HEK293 (cell line): ENCODE results near the gene GRIN2A.

ENCODE experiments used
- GFI1B ChIP-seq: fragments of 450-650 bp; formaldehyde crosslinking; IDR thresholded peaks from 2 replicates; pipeline ENCODE4 v1.5.1; 2016; ENCODE audit warnings: missing biosample characterization, missing genetic modification characterization
- HOXA7 ChIP-seq: sonication (generic); formaldehyde crosslinking; IDR thresholded peaks from 2 replicates; pipeline ENCODE4 v1.8.1; 2022; ENCODE audit warnings: missing genetic modification reagents, borderline replicate concordance
- MEIS1 ChIP-seq: sonication (generic); formaldehyde crosslinking; IDR thresholded peaks from 2 replicates; pipeline ENCODE4 v1.8.1; 2022; ENCODE audit warnings: missing genetic modification reagents, mild to moderate bottlenecking, borderline replicate concordance
- ZFP41 ChIP-seq: fragments of 450-650 bp; formaldehyde crosslinking; IDR thresholded peaks from 2 replicates; pipeline ENCODE4 v1.5.1; 2016; ENCODE audit warnings: missing biosample characterization, missing genetic modification characterization, borderline replicate concordance
- ZIC2 ChIP-seq: fragments of 450-650 bp; formaldehyde crosslinking; IDR thresholded peaks from 2 replicates; pipeline ENCODE4 v1.5.1; 2016; ENCODE audit warnings: missing biosample characterization, missing genetic modification characterization
- ZNF501 ChIP-seq: fragments of 450-650 bp; formaldehyde crosslinking; IDR thresholded peaks from 2 replicates; pipeline ENCODE4 v1.5.1; 2016; ENCODE audit warnings: missing biosample characterization, missing genetic modification characterization
- ZNF629 ChIP-seq: fragments of 450-650 bp; formaldehyde crosslinking; IDR thresholded peaks from 2 replicates; pipeline ENCODE4 v1.5.1; 2017; ENCODE audit warnings: missing biosample characterization, missing genetic modification characterization
- ZNF830 ChIP-seq: fragments of 450-650 bp; IDR thresholded peaks from 2 replicates; pipeline ENCODE4 v1.5.0; 2018; ENCODE audit warnings: missing biosample characterization, missing genetic modification characterization, low read depth, mild to moderate bottlenecking, moderate library complexity
- ZSCAN23 ChIP-seq: fragments of 450-650 bp; formaldehyde crosslinking; IDR thresholded peaks from 2 replicates; pipeline ENCODE4 v1.5.1; 2016; ENCODE audit warnings: missing biosample characterization, missing genetic modification characterization
- ZSCAN30 ChIP-seq: fragments of 450-650 bp; IDR thresholded peaks from 2 replicates; pipeline ENCODE4 v1.5.1; 2018; ENCODE audit warnings: missing biosample characterization, mild to moderate bottlenecking, missing genetic modification characterization, moderate library complexity
- TF ChIP-seq, protein P1 (sequence below): fragments of 450-650 bp; formaldehyde crosslinking; IDR thresholded peaks from 2 replicates; pipeline ENCODE4 v1.5.1; 2016; ENCODE audit warnings: missing biosample characterization, missing genetic modification characterization
- TF ChIP-seq, protein P2 (sequence below): fragments of 450-650 bp; formaldehyde crosslinking; IDR thresholded peaks from 2 replicates; pipeline ENCODE4 v1.5.1; 2016; ENCODE audit warnings: missing biosample characterization, missing genetic modification characterization
- TF ChIP-seq, protein P3 (sequence below): fragments of 450-650 bp; formaldehyde crosslinking; IDR thresholded peaks from 2 replicates; pipeline ENCODE4 v1.5.1; 2016; ENCODE audit warnings: missing biosample characterization, missing genetic modification characterization

DNA sequence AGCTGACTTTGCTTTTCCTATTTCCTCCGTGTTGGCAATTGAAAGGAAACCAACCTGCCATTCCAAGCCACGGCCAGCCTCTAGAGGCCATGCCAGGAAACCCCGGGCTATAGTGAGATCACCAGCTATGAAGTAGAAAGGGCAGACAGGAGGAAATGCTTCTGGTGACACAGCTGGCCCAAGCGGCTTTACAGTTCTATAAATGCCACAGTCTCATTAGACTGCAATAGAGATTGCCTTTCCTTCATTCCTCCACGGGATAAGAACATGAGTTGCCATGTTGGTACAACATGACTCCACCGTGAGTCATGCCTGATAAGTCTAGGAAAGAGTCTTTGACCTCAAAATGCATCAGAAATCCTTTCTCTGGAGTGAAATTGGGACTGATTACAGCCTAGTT lies 384.9 kb downstream of the GRIN2A start:
- TF ChIP-seq ZSCAN30 (no peak), MEIS1 (no peak), ZFP41 (no peak), ZIC2 (tag by site-specific recombination) (no peak), HOXA7 (no peak), ZSCAN23 (no peak), ZNF501 (tag by site-specific recombination) (no peak), GFI1B (tag by site-specific recombination) (no peak), ZNF830 (tag by site-specific recombination) (no peak), ZNF629 (tag by site-specific recombination) (no peak)
- TF ChIP-seq, protein P1, sequence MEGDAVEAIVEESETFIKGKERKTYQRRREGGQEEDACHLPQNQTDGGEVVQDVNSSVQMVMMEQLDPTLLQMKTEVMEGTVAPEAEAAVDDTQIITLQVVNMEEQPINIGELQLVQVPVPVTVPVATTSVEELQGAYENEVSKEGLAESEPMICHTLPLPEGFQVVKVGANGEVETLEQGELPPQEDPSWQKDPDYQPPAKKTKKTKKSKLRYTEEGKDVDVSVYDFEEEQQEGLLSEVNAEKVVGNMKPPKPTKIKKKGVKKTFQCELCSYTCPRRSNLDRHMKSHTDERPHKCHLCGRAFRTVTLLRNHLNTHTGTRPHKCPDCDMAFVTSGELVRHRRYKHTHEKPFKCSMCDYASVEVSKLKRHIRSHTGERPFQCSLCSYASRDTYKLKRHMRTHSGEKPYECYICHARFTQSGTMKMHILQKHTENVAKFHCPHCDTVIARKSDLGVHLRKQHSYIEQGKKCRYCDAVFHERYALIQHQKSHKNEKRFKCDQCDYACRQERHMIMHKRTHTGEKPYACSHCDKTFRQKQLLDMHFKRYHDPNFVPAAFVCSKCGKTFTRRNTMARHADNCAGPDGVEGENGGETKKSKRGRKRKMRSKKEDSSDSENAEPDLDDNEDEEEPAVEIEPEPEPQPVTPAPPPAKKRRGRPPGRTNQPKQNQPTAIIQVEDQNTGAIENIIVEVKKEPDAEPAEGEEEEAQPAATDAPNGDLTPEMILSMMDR = no peak
- TF ChIP-seq, protein P2, sequence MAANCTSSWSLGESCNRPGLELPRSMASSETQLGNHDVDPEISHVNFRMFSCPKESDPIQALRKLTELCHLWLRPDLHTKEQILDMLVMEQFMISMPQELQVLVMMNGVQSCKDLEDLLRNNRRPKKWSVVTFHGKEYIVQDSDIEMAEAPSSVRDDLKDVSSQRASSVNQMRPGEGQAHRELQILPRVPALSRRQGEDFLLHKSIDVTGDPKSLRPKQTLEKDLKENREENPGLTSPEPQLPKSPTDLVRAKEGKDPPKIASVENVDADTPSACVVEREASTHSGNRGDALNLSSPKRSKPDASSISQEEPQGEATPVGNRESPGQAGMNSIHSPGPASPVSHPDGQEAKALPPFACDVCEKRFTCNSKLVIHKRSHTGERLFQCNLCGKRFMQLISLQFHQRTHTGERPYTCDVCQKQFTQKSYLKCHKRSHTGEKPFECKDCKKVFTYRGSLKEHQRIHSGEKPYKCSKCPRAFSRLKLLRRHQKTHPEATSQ = no peak
- TF ChIP-seq, protein P3, sequence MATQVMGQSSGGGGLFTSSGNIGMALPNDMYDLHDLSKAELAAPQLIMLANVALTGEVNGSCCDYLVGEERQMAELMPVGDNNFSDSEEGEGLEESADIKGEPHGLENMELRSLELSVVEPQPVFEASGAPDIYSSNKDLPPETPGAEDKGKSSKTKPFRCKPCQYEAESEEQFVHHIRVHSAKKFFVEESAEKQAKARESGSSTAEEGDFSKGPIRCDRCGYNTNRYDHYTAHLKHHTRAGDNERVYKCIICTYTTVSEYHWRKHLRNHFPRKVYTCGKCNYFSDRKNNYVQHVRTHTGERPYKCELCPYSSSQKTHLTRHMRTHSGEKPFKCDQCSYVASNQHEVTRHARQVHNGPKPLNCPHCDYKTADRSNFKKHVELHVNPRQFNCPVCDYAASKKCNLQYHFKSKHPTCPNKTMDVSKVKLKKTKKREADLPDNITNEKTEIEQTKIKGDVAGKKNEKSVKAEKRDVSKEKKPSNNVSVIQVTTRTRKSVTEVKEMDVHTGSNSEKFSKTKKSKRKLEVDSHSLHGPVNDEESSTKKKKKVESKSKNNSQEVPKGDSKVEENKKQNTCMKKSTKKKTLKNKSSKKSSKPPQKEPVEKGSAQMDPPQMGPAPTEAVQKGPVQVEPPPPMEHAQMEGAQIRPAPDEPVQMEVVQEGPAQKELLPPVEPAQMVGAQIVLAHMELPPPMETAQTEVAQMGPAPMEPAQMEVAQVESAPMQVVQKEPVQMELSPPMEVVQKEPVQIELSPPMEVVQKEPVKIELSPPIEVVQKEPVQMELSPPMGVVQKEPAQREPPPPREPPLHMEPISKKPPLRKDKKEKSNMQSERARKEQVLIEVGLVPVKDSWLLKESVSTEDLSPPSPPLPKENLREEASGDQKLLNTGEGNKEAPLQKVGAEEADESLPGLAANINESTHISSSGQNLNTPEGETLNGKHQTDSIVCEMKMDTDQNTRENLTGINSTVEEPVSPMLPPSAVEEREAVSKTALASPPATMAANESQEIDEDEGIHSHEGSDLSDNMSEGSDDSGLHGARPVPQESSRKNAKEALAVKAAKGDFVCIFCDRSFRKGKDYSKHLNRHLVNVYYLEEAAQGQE (tag by site-specific recombination) = no peak
